HG02938 (cell line): Measurements from ENCODE around the gene TMEM59L.
"Not testable (repeated sequence)": the region's sequence is repeated elsewhere in the genome, so short reads cannot be mapped to it uniquely, and the experiment has no call there.

Experiments
- ATAC-seq: cut with Tn5 transposase; IDR thresholded peaks from one replicate; pipeline ENCODE4 v1.9.1; 2021; ENCODE audit warnings: mild to moderate bottlenecking, moderate library complexity; ENCODE audit not compliant: unreplicated experiment

Gene TMEM59L

GRCh38 chr19:18612772-18613588 is at the start of gene TMEM59L:
Gene TMEM59L, plus strand, starts transcription at chr19:18612870. Its CDS starts 89 bp downstream, at chr19:18612959.
- ATAC-seq = no peak

- ATAC-seq = no peak
Observed at GRCh38 chr19:18566953-18567352, 45.7 kb upstream of the TMEM59L start.

- no peak for ATAC-seq
Observed at GRCh38 chr19:18568367-18568766, 44.3 kb upstream of the TMEM59L start.

- ATAC-seq = peak; percentile 87
Observed at GRCh38 chr19:18571564-18572344, 40.9 kb upstream of the TMEM59L start, which contains the start of gene UBA52. Gene UBA52, plus strand, starts transcription at chr19:18571857. Its CDS starts 1,444 bp downstream, at chr19:18573301.

- no peak for ATAC-seq
Observed at GRCh38 chr19:18574691-18575291, 37.9 kb upstream of the TMEM59L start.

- no peak for ATAC-seq
Observed at GRCh38 chr19:18576383-18576782, 36.3 kb upstream of the TMEM59L start.

- no peak for ATAC-seq
Observed at GRCh38 chr19:18577365-18577914, 35.2 kb upstream of the TMEM59L start.

GRCh38 chr19:18580311-18580710 is 32.4 kb upstream of the TMEM59L start:
- no peak for ATAC-seq

GRCh38 chr19:18586306-18586705 is 26.4 kb upstream of the TMEM59L start:
- ATAC-seq = no peak

- ATAC-seq = no peak
Observed at GRCh38 chr19:18587561-18587960, 25.1 kb upstream of the TMEM59L start.

GRCh38 chr19:18587962-18588610 is 24.6 kb upstream of the TMEM59L start:
- ATAC-seq = peak; percentile 12

GRCh38 chr19:18588611-18589379 is 23.9 kb upstream of the TMEM59L start, which contains the start of gene REX1BD:
Gene REX1BD, plus strand, starts transcription at chr19:18588798. Its CDS starts 4 bp downstream, at chr19:18588802.
- peak; percentile 55 for ATAC-seq

- peak; percentile 32 for ATAC-seq
Observed at GRCh38 chr19:18589380-18590272, 23.0 kb upstream of the TMEM59L start.

GRCh38 chr19:18590273-18591272 is 22.1 kb upstream of the TMEM59L start:
- no peak for ATAC-seq

- no peak for ATAC-seq
Observed at GRCh38 chr19:18591735-18592385, 20.8 kb upstream of the TMEM59L start.

GRCh38 chr19:18592732-18593131 is 19.9 kb upstream of the TMEM59L start:
- ATAC-seq = not testable (repeated sequence)
